Ectodermal cell (in vitro differentiated cells): ENCODE data around the gene RNF222.
A peak's percentile ranks its signal among the peaks of the same experiment; 100 is the strongest.

ENCODE experiments used
- H3K27ac ChIP-seq: 2 replicates; pipeline ENCODE4 v1.7.0; 2013; ENCODE audit warnings: mild to moderate bottlenecking, low read depth, low read length; ENCODE audit not compliant: insufficient read depth, poor library complexity, severe bottlenecking
- H3K27me3 ChIP-seq: 2 replicates; pipeline ENCODE4 v1.7.0; 2013; ENCODE audit warnings: mild to moderate bottlenecking, low read length; ENCODE audit not compliant: insufficient read depth, control insufficient read depth, poor library complexity, severe bottlenecking
- H3K36me3 ChIP-seq: one replicate; pipeline ENCODE4 v1.7.0; 2013; ENCODE audit warnings: low read length; ENCODE audit not compliant: control insufficient read depth, insufficient read depth
- H3K4me1 ChIP-seq: one replicate; pipeline ENCODE4 v1.7.0; 2013; ENCODE audit warnings: low read length; ENCODE audit not compliant: control insufficient read depth, insufficient read depth
- H3K4me3 ChIP-seq: 2 replicates; pipeline ENCODE4 v1.7.0; 2013; ENCODE audit warnings: low read depth, low read length, control low read depth; ENCODE audit not compliant: insufficient read depth
- H3K9me3 ChIP-seq: 2 replicates; pipeline ENCODE4 v1.7.0; 2013; ENCODE audit warnings: mild to moderate bottlenecking, low read length, moderate library complexity; ENCODE audit not compliant: control insufficient read depth
- WGBS, 2 experiments: methylation state at CpG; one replicate each; pipeline ENCODE4 v1.1.7; 2013; ENCODE audit warnings: missing lambda C conversion rate in 2 of 2; 5-methylcytosine and 5-hydroxymethylcytosine counted together

RNF222 gene

GRCh38 chr17:8435245-8436168 is 37.9 kb upstream of the RNF222 start, which contains the start of gene NDEL1:
TSS of gene NDEL1 (plus strand) at chr17:8435884. CDS start at chr17:8444272, 8,388 bp downstream.
- H3K27ac ChIP-seq, result peak within 1 kb of the TSS; percentile 94
- H3K9me3 ChIP-seq, result no peaks in the 10 kb centered on the region
- H3K4me1 ChIP-seq, result no peaks in the 10 kb centered on the region
- no peaks in the 10 kb centered on the region for H3K36me3 ChIP-seq
- no peaks in the 10 kb centered on the region for H3K27me3 ChIP-seq
- peak within 1 kb of the TSS; percentile 87 for H3K4me3 ChIP-seq
- WGBS, 2 experiments, result 3 to 4% methylated on average over 66 to 68 of the region's 68 CpGs

- H3K4me3 ChIP-seq, result no peak overlapping the region
- no peaks in the 10 kb centered on the region for H3K4me1 ChIP-seq
- no peaks in the 10 kb centered on the region for H3K36me3 ChIP-seq
- H3K27me3 ChIP-seq, result no peaks in the 10 kb centered on the region
- H3K9me3 ChIP-seq, result no peaks in the 10 kb centered on the region
- H3K27ac ChIP-seq, result no peak overlapping the region
- 89 to 90% methylated on average over 7 of the region's 7 CpGs for WGBS, 2 experiments
Measured at GRCh38 chr17:8430966-8431365, 33.3 kb upstream of the RNF222 start.

- H3K4me3 ChIP-seq, result no peak overlapping the region
- peaks cover 4% of the 10 kb centered on the region for H3K4me1 ChIP-seq
- no peak overlapping the region for H3K27ac ChIP-seq
- H3K36me3 ChIP-seq, result no peaks in the 10 kb centered on the region
- H3K27me3 ChIP-seq, result no peaks in the 10 kb centered on the region
- no peaks in the 10 kb centered on the region for H3K9me3 ChIP-seq
- 80 to 98% methylated on average over 2 to 3 of the region's 3 CpGs for WGBS, 2 experiments
Measured at GRCh38 chr17:8426802-8427201, 29.2 kb upstream of the RNF222 start.

- Histone ChIP-seq H3K4me1 (peaks cover 4% of the 10 kb centered on the region), H3K27me3 (no peaks in the 10 kb centered on the region), H3K9me3 (no peaks in the 10 kb centered on the region), H3K27ac (no peak overlapping the region), H3K36me3 (no peaks in the 10 kb centered on the region), H3K4me3 (no peak overlapping the region)
- WGBS, 2 experiments, result 82 to 83% methylated on average over 6 of the region's 6 CpGs
Measured at GRCh38 chr17:8426094-8426720, 28.6 kb upstream of the RNF222 start.

- no peaks in the 10 kb centered on the region for H3K27me3 ChIP-seq
- peaks cover 4% of the 10 kb centered on the region for H3K4me1 ChIP-seq
- no peaks in the 10 kb centered on the region for H3K36me3 ChIP-seq
- no peak overlapping the region for H3K4me3 ChIP-seq
- H3K27ac ChIP-seq, result no peak overlapping the region
- 76 to 86% methylated on average over 3 of the region's 3 CpGs for WGBS, 2 experiments
- no peaks in the 10 kb centered on the region for H3K9me3 ChIP-seq
Measured at GRCh38 chr17:8421571-8421970, 23.9 kb upstream of the RNF222 start.

- Histone ChIP-seq H3K36me3 (no peaks in the 10 kb centered on the region), H3K27me3 (no peaks in the 10 kb centered on the region), H3K27ac (no peak overlapping the region), H3K4me3 (no peak overlapping the region), H3K4me1 (no peaks in the 10 kb centered on the region), H3K9me3 (no peaks in the 10 kb centered on the region)
- 79 to 84% methylated on average over 4 of the region's 5 CpGs for WGBS, 2 experiments
Measured at GRCh38 chr17:8420041-8420934, 22.7 kb upstream of the RNF222 start.

- Histone ChIP-seq H3K27me3 (no peaks in the 10 kb centered on the region), H3K27ac (no peak overlapping the region), H3K36me3 (no peaks in the 10 kb centered on the region), H3K9me3 (no peaks in the 10 kb centered on the region), H3K4me1 (no peaks in the 10 kb centered on the region), H3K4me3 (no peak overlapping the region)
- 83 to 100% methylated on average over 1 of the region's 1 CpG for WGBS, 2 experiments
Measured at GRCh38 chr17:8419305-8419704, 21.7 kb upstream of the RNF222 start.

- Histone ChIP-seq H3K36me3 (no peaks in the 10 kb centered on the region), H3K27ac (no peak overlapping the region), H3K4me3 (no peak overlapping the region), H3K9me3 (no peaks in the 10 kb centered on the region), H3K27me3 (no peaks in the 10 kb centered on the region), H3K4me1 (no peaks in the 10 kb centered on the region)
- WGBS, 2 experiments, result 81 to 83% methylated on average over 1 of the region's 1 CpG
Measured at GRCh38 chr17:8418471-8418870, 20.8 kb upstream of the RNF222 start.

- H3K27me3 ChIP-seq, result no peaks in the 10 kb centered on the region
- WGBS, 2 experiments, result 92% methylated on average over 4 of the region's 4 CpGs
- no peaks in the 10 kb centered on the region for H3K36me3 ChIP-seq
- no peak overlapping the region for H3K27ac ChIP-seq
- H3K4me3 ChIP-seq, result no peak overlapping the region
- H3K4me1 ChIP-seq, result no peaks in the 10 kb centered on the region
- H3K9me3 ChIP-seq, result no peaks in the 10 kb centered on the region
Measured at GRCh38 chr17:8417806-8418205, 20.2 kb upstream of the RNF222 start.

GRCh38 chr17:8413938-8414337 is 16.3 kb upstream of the RNF222 start:
- no peak overlapping the region for H3K27ac ChIP-seq
- no peaks in the 10 kb centered on the region for H3K9me3 ChIP-seq
- peaks cover 3% of the 10 kb centered on the region for H3K27me3 ChIP-seq
- H3K36me3 ChIP-seq, result no peaks in the 10 kb centered on the region
- H3K4me3 ChIP-seq, result no peak overlapping the region
- no peaks in the 10 kb centered on the region for H3K4me1 ChIP-seq
